ENCODE measurements around the gene TRUB1. TPM values are rescaled to one million over a fixed set of nuclear protein-coding genes. Genes with fewer than 3 reads are reported as not detected.

The TRUB1 gene
- polyA plus RNA-seq, 1 of the 3 experiments (the other 2 are of a cell fraction), result 9.9 TPM

DNA sequence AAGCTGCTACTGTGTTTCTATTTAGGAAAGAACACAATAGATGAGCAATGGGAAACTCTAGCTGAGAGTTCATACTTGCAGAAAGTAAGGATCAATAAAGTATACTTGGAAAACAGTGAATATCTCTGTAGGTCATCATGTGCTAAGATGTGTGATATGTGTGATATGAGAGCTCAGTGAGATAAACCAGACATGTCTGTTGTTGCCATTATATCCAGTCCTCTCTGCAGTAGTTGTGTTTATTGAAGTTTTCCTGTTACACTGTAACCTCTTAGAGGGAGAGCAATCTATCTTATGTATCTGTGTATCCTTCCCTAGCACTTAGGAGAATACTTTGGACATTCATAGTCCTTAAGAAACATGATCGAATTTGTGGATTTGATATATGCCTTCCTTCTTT, 19.1 kb downstream of the TRUB1 start (continued):
- no peak for TF ChIP-seq TEAD4 (IDR thresholded peaks at IDR 0.05; ENCODE audit: borderline replicate concordance, insufficient read depth)
- peak; percentile 44 for TF ChIP-seq TCF12 (IDR thresholded peaks at IDR 0.05)
- no peak for TF ChIP-seq JUND (IDR thresholded peaks at IDR 0.05)
- no peak for TF ChIP-seq EZH2phosphoT487 (IDR thresholded peaks at IDR 0.05; ENCODE audit: borderline replicate concordance, low read depth)
- TF ChIP-seq SIN3A (IDR thresholded peaks at IDR 0.05; ENCODE audit: borderline replicate concordance, low read depth, low read length), result no peak
- TF ChIP-seq YY1 (IDR thresholded peaks at IDR 0.05; ENCODE audit: low read depth), result no peak
- no peak for TF ChIP-seq GABPA (IDR thresholded peaks at IDR 0.05; ENCODE audit: low read depth)
- TF ChIP-seq GATA2 (CRISPR knock-in tag; IDR thresholded peaks at IDR 0.05), result peak; percentile 73
- TF ChIP-seq RFX5 (IDR thresholded peaks at IDR 0.05; ENCODE audit: low read length), result no peak
- TF ChIP-seq FOSL2 (IDR thresholded peaks at IDR 0.05; ENCODE audit: borderline replicate concordance, low read depth), result no peak

DNA sequence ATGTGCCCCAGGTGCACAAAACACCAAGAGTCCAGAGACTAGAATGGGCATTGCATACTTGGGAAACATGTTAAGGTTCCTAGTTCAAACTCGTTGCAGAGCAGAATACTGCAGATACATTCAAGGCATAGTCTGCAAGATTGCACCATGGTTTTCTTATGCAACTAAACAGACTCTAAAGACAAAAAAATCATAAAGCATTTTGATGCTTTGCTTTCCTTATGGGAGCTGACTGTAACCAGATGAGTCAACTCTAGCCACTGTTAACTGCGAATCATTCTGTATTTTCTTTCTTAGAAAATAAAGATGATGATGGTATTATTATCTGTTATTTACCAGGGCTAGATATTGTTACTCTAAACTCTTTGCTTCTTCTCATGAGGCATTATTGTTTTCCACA, 19.7 kb downstream of the TRUB1 start:
- H3K79me2 ChIP-seq (ENCODE audit: insufficient read depth), result peaks cover 19% of the 10 kb centered on the region
- H3K9ac ChIP-seq, result no peak overlapping the region
- WGBS (ENCODE audit: low lambda C conversion rate), result 53% methylated on average over 2 of the region's 2 CpGs
- H3K4me2 ChIP-seq, result no peak overlapping the region
- ChIA-PET CTCF (interaction anchor here (0.6 to 2.8 kb wide), 4 partner anchors 78 to 152 kb away, joined by 3 to 8 read pairs (median 3); partner anchors contain the start of gene FHIP2A), POLR2A (interaction anchor here (1.9 kb wide), 1 partner anchor 19 kb away, joined by 8 read pairs; the partner anchor contains the start of gene TRUB1)
- peaks cover 38 to 44% of the 10 kb centered on the region in 2 experiments for H3K36me3 ChIP-seq (replicated peaks in 1 of 2; ENCODE audit: control insufficient read depth in 1 of 2, insufficient read depth in 2 of 2, low read length in 1 of 2)
- no peak overlapping the region for H3K4me3 ChIP-seq (ENCODE audit: low read depth in 2 of 2, low read length in 1 of 2)
- 0 out of 2 replicates have a peak, but pooled peaks cover 3% of the 10 kb centered on the region for H4K20me1 ChIP-seq (ENCODE audit: insufficient read depth)
- H3K9me3 ChIP-seq, result no peaks in the 10 kb centered on the region
- peak overlapping the region in 1 of 2 experiments; percentile 64; a peak in 2 of 4 replicates for H3K27ac ChIP-seq (ENCODE audit: low read depth in 2 of 2, low read length in 1 of 2)
- no peaks in the 10 kb centered on the region for H3K9me2 ChIP-seq
- H3K4me1 ChIP-seq (ENCODE audit: control insufficient read depth in 1 of 2, insufficient read depth in 2 of 2, low read depth in 1 of 2, low read length in 1 of 2), result peaks cover 0 to 18% of the 10 kb centered on the region in 2 experiments; a peak in 2 of 4 replicates
- H2AFZ ChIP-seq (ENCODE audit: low read depth), result no peak overlapping the region
- H3F3A ChIP-seq (replicated peaks; ENCODE audit: insufficient read depth), result peaks cover 3% of the 10 kb centered on the region
- TF ChIP-seq TCF12 (IDR thresholded peaks at IDR 0.05) (peak; percentile 28; the same call in 1 of the 2 replicates), FOSL2 (IDR thresholded peaks at IDR 0.05; ENCODE audit: borderline replicate concordance, low read depth) (peak; percentile 41; the same call in 1 of the 2 replicates), TEAD4 (IDR thresholded peaks at IDR 0.05; ENCODE audit: borderline replicate concordance, insufficient read depth) (no peak)
- TF ChIP-seq, protein P1, sequence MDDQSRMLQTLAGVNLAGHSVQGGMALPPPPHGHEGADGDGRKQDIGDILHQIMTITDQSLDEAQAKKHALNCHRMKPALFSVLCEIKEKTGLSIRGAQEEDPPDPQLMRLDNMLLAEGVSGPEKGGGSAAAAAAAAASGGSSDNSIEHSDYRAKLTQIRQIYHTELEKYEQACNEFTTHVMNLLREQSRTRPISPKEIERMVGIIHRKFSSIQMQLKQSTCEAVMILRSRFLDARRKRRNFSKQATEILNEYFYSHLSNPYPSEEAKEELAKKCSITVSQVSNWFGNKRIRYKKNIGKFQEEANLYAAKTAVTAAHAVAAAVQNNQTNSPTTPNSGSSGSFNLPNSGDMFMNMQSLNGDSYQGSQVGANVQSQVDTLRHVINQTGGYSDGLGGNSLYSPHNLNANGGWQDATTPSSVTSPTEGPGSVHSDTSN (IDR thresholded peaks at IDR 0.05), result peak; percentile 75
- no peaks in the 10 kb centered on the region for H3K27me3 ChIP-seq (ENCODE audit: insufficient read depth)
- DNase-seq, result no peak

DNA sequence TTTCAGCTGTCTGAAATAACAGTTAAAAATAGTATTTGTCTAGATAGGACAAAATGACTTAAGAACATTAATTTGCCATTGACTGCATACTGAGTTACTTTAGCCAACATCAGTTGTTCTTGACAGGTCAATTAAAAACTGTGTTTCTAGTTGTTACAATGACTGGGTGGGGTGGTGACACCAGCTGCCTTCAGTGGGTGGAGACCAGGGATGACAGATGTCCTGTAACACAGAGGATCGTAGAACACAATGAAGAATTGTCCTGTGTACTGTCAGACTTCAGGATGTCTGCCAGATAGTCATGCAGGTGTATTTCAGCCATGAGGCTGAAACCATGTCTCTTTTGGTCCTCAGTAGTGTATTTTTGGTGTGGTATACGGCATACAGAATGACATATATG, 24.4 kb downstream of the TRUB1 start:
- H3K4me1 ChIP-seq (ENCODE audit: control insufficient read depth in 1 of 2, insufficient read depth in 2 of 2, low read depth in 1 of 2, low read length in 1 of 2), result peaks cover 0 to 3% of the 10 kb centered on the region in 2 experiments; a peak in 2 of 4 replicates
- peaks cover 56% of the 10 kb centered on the region for H3K79me2 ChIP-seq (ENCODE audit: insufficient read depth)
- no peak for DNase-seq
- no peaks in the 10 kb centered on the region for H4K20me1 ChIP-seq (ENCODE audit: insufficient read depth)
- peaks cover 31 to 59% of the 10 kb centered on the region in 2 experiments for H3K36me3 ChIP-seq (replicated peaks in 1 of 2; ENCODE audit: control insufficient read depth in 1 of 2, insufficient read depth in 2 of 2, low read length in 1 of 2)
- no peak overlapping the region for H3K4me3 ChIP-seq (ENCODE audit: low read depth in 2 of 2, low read length in 1 of 2)
- no peak overlapping the region for H3K4me2 ChIP-seq
- 96% methylated on average over 2 of the region's 2 CpGs for WGBS (ENCODE audit: low lambda C conversion rate)
- H3K27ac ChIP-seq (ENCODE audit: low read depth in 2 of 2, low read length in 1 of 2), result no peak overlapping the region
- H3K9me2 ChIP-seq, result no peaks in the 10 kb centered on the region
- no peak overlapping the region for H2AFZ ChIP-seq (ENCODE audit: low read depth)
- ChIA-PET POLR2A (no interaction called here), CTCF (no interaction called here)
- H3K9me3 ChIP-seq, result no peaks in the 10 kb centered on the region
- TF ChIP-seq, protein P2, sequence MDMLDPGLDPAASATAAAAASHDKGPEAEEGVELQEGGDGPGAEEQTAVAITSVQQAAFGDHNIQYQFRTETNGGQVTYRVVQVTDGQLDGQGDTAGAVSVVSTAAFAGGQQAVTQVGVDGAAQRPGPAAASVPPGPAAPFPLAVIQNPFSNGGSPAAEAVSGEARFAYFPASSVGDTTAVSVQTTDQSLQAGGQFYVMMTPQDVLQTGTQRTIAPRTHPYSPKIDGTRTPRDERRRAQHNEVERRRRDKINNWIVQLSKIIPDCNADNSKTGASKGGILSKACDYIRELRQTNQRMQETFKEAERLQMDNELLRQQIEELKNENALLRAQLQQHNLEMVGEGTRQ (IDR thresholded peaks at IDR 0.05; ENCODE audit: borderline replicate concordance, low read depth, low read length), result no peak
- TF ChIP-seq EP300 (IDR thresholded peaks at IDR 0.05; ENCODE audit: borderline replicate concordance in 1 of 2, low read depth in 1 of 2, low read length in 1 of 2) (no peak), MXI1 (IDR thresholded peaks at IDR 0.05; ENCODE audit: low read depth, low read length) (no peak), SMC3 (IDR thresholded peaks at IDR 0.05; ENCODE audit: low read depth, low read length) (no peak), SIN3A (IDR thresholded peaks at IDR 0.05; ENCODE audit: borderline replicate concordance, low read depth, low read length) (no peak), RAD21 (IDR thresholded peaks at IDR 0.05; ENCODE audit: low read length) (no peak), RCOR1 (IDR thresholded peaks at IDR 0.05; ENCODE audit: low read length) (no peak), YY1 (IDR thresholded peaks at IDR 0.05; ENCODE audit: low read depth) (no peak), NRF1 (IDR thresholded peaks at IDR 0.05; ENCODE audit: low read depth, low read length) (no peak), NFIC (IDR thresholded peaks at IDR 0.05; ENCODE audit: borderline replicate concordance) (no peak), TCF12 (IDR thresholded peaks at IDR 0.05) (no peak)
- TF ChIP-seq, protein P3, sequence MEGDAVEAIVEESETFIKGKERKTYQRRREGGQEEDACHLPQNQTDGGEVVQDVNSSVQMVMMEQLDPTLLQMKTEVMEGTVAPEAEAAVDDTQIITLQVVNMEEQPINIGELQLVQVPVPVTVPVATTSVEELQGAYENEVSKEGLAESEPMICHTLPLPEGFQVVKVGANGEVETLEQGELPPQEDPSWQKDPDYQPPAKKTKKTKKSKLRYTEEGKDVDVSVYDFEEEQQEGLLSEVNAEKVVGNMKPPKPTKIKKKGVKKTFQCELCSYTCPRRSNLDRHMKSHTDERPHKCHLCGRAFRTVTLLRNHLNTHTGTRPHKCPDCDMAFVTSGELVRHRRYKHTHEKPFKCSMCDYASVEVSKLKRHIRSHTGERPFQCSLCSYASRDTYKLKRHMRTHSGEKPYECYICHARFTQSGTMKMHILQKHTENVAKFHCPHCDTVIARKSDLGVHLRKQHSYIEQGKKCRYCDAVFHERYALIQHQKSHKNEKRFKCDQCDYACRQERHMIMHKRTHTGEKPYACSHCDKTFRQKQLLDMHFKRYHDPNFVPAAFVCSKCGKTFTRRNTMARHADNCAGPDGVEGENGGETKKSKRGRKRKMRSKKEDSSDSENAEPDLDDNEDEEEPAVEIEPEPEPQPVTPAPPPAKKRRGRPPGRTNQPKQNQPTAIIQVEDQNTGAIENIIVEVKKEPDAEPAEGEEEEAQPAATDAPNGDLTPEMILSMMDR (IDR thresholded peaks at IDR 0.05), result no peak
- TF ChIP-seq, protein P1 (IDR thresholded peaks at IDR 0.05), result no peak
- H3K9ac ChIP-seq, result no peak overlapping the region
- H3F3A ChIP-seq (replicated peaks; ENCODE audit: insufficient read depth), result peaks cover 3% of the 10 kb centered on the region
- no peaks in the 10 kb centered on the region for H3K27me3 ChIP-seq (ENCODE audit: insufficient read depth)

All from SK-N-SH (cell line).